PFSK-1 (cell line): Measurements from ENCODE around the gene CCDC102A.

Source experiments
- FOXP2 ChIP-seq: optimal IDR thresholded peaks from 2 replicates; pipeline ENCODE3; 2011; ENCODE audit warnings: borderline replicate concordance, control low read depth, inconsistent platforms; ENCODE audit not compliant: insufficient read depth; ENCODE audit errors: extremely low read length, extremely low read depth
- POLR2AphosphoS5 ChIP-seq: IDR thresholded peaks from 2 replicates; pipeline ENCODE4 v1.6.1; 2012; ENCODE audit warnings: low read depth, mild to moderate bottlenecking, control low read depth, low read length, moderate library complexity
- SIN3A ChIP-seq: IDR thresholded peaks from 2 replicates; pipeline ENCODE4 v1.6.1; 2012; ENCODE audit warnings: mild to moderate bottlenecking, low read length, moderate library complexity, borderline replicate concordance; ENCODE audit not compliant: insufficient read depth
- TAF1 ChIP-seq: IDR thresholded peaks from 2 replicates; pipeline ENCODE4 v1.6.1; 2012; ENCODE audit warnings: low read length, control low read depth, borderline replicate concordance; ENCODE audit not compliant: insufficient read depth
- TF ChIP-seq, protein P1 (sequence below), 2 experiments: IDR thresholded peaks; 2 replicates each; pipeline versions ENCODE4 v1.6.1 to v1.8.0; 2011 to 2012; ENCODE audit warnings: low read depth in 2 of 2, low read length in 2 of 2, control low read depth in 1 of 2, inconsistent platforms in 1 of 2, mild to moderate bottlenecking in 1 of 2, moderate library complexity in 1 of 2; ENCODE audit not compliant: insufficient read depth in 1 of 2

Gene CCDC102A

DNA sequence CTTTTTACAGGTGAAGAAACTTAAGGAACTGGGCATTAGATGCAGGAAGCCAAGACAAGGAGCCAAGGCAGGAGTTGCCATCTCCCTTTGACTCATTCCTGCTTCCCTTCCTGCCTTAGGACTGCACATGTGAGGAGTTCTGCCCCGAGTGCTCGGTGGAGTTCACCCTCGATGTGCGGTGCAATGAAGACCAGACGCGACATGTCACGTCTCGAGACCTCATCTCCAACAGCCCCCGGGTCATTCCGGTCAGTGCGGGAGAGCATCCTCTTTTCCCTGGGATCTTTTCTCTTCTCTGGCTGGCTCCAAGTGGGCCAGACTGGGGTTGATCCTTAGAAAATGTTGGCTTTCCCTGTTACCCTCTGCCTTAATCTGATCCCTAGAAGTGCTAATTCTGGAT, 67.3 kb downstream of the CCDC102A start:
- no peak for TF ChIP-seq TAF1
- no peak for TF ChIP-seq SIN3A
- no peak for TF ChIP-seq POLR2AphosphoS5
- no peak for TF ChIP-seq FOXP2
- TF ChIP-seq, protein P1, sequence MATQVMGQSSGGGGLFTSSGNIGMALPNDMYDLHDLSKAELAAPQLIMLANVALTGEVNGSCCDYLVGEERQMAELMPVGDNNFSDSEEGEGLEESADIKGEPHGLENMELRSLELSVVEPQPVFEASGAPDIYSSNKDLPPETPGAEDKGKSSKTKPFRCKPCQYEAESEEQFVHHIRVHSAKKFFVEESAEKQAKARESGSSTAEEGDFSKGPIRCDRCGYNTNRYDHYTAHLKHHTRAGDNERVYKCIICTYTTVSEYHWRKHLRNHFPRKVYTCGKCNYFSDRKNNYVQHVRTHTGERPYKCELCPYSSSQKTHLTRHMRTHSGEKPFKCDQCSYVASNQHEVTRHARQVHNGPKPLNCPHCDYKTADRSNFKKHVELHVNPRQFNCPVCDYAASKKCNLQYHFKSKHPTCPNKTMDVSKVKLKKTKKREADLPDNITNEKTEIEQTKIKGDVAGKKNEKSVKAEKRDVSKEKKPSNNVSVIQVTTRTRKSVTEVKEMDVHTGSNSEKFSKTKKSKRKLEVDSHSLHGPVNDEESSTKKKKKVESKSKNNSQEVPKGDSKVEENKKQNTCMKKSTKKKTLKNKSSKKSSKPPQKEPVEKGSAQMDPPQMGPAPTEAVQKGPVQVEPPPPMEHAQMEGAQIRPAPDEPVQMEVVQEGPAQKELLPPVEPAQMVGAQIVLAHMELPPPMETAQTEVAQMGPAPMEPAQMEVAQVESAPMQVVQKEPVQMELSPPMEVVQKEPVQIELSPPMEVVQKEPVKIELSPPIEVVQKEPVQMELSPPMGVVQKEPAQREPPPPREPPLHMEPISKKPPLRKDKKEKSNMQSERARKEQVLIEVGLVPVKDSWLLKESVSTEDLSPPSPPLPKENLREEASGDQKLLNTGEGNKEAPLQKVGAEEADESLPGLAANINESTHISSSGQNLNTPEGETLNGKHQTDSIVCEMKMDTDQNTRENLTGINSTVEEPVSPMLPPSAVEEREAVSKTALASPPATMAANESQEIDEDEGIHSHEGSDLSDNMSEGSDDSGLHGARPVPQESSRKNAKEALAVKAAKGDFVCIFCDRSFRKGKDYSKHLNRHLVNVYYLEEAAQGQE (IDR thresholded peaks at IDR 0.05; ENCODE audit: insufficient read depth in 1 of 2, low read depth in 2 of 2, low read length in 2 of 2), result no peak

DNA sequence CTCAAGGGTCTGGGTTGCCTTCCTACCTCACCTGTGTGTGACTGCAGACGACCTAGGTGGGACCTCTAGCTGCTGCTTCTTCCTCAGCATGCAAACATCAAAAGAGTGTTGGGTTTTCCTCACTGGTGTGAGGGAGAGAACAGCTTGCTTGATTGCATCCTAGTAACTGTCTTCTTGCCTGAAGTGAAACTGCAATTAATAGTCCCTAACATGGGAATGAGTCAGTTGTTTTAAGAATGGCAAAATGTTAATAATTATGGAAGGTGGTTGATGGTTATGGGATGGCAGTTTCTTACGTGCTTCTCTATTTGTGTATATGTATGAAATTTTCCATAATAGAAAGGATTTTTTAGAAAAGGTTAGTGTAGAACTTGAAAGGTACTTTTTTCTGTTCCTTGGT, 68.0 kb downstream of the CCDC102A start:
- TF ChIP-seq, protein P1 (IDR thresholded peaks at IDR 0.05; ENCODE audit: insufficient read depth in 1 of 2, low read depth in 2 of 2, low read length in 2 of 2), result no peak
- TF ChIP-seq FOXP2 (no peak), SIN3A (no peak), POLR2AphosphoS5 (no peak), TAF1 (no peak)

DNA sequence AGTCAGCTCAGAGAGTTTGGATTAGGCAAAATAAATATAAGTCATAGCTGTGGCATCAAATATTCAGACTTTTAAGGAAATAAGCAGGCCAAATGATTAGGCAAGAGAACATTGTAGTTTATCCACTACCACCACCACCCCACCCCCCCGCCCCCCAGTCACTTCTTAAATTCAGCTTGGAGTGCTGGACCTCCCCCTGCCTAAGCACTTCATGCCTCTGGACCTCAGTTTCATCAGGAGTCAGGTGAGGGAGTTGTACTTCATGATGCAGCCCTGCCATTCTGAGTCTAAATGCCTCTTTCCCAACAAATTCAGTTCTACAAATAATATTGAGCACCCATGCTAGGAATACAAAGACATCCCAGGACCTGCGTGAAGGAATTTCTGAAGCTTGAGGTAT, 71.8 kb downstream of the CCDC102A start:
- no peak for TF ChIP-seq TAF1

DNA sequence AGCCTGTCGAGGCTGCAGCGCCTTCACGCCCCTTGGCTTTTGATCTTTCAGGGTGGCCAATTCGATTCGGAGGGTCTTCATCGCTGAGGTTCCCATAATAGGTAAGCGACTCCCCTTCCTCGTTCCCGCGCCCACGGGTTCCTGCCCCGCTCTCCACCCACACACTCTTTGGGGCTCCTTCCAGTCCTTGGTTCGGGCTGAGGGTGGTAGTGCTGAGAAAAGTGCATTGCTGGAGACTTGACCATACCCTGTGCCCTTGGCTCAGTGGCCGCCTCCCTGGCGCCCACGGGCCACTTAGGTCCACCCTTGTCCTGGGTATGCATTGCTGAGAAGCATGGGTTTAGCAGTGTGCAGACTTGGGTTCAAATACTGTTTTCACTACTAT, 73.4 kb downstream of the CCDC102A start:
- no peak for TF ChIP-seq TAF1
- no peak for TF ChIP-seq SIN3A
- TF ChIP-seq FOXP2, result no peak
- TF ChIP-seq, protein P1 (IDR thresholded peaks at IDR 0.05; ENCODE audit: insufficient read depth in 1 of 2, low read depth in 2 of 2, low read length in 2 of 2), result no peak
- TF ChIP-seq POLR2AphosphoS5, result no peak

DNA sequence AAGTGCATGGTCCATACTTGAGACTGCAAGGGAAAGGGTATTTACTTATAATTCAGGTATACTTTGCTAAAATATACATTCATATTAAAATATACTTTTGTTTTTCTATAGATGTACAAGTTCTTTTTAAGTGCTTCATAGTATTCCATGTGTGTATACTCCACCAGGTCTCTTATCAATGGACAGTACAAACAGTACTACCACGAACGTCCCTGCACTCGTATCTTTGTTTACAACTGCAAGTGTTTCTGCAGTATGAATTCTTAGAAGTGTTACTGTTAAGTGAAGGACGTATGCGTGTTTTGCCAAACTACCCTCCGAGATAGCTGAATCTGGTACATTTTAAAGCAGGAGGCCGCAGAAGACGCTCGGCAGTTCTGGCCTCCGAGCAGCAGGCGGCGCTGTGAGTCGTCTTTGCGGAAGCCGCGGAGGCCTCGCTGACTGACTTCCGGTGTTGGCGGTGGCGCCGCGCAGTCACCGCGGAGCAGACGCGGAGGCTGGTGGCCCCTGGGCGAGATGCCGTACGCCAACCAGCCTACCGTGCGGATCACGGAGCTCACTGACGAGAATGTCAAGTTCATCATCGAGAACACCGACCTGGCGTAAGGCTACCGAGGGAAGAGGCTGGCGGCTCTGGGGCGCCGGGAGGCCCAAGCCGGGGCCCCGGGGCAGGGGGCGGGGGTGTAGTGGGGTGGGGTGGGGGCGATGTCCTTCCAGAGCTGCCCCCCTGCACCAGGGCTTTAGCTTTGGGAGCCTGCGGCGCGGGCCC, 74.0 kb downstream of the CCDC102A start, which contains the start of gene POLR2C:
Gene POLR2C (plus strand): TSS at position 471 of the 769 bp plus-strand sequence. CDS start 46 bp downstream, at position 517.
- TF ChIP-seq SIN3A, result no peak
- TF ChIP-seq POLR2AphosphoS5, result peak; percentile 90
- TF ChIP-seq TAF1, result peak; percentile 93
- TF ChIP-seq FOXP2, result peak; percentile 88
- TF ChIP-seq, protein P1 (IDR thresholded peaks at IDR 0.05; ENCODE audit: insufficient read depth in 1 of 2, low read depth in 2 of 2, low read length in 2 of 2), result peak in 1 of 2 experiments; percentile 56; a peak in 1 of 4 replicates
